Body of pancreas (tissue), 4 donors: Measurements from ENCODE around the gene REC114.

Experiments
- POLR2A ChIP-seq, 3 donors: fragments of 450-650 bp; IDR thresholded peaks; one replicate each; pipeline ENCODE4 v1.6.1; 2016; ENCODE audit warnings: antibody characterized with exemption in 3 of 3, mild to moderate bottlenecking in 2 of 3
- TF ChIP-seq, protein P1 (sequence below), 7 experiments: fragments of 450-650 bp in 4 of 7; fragments of 200-600 bp in 3 of 7; sonication (generic) in 3 of 7; IDR thresholded peaks; one replicate each; pipeline ENCODE4 v1.5.1; 2016 to 2019; ENCODE audit warnings: antibody characterized with exemption in 7 of 7

- TF ChIP-seq, protein P1, sequence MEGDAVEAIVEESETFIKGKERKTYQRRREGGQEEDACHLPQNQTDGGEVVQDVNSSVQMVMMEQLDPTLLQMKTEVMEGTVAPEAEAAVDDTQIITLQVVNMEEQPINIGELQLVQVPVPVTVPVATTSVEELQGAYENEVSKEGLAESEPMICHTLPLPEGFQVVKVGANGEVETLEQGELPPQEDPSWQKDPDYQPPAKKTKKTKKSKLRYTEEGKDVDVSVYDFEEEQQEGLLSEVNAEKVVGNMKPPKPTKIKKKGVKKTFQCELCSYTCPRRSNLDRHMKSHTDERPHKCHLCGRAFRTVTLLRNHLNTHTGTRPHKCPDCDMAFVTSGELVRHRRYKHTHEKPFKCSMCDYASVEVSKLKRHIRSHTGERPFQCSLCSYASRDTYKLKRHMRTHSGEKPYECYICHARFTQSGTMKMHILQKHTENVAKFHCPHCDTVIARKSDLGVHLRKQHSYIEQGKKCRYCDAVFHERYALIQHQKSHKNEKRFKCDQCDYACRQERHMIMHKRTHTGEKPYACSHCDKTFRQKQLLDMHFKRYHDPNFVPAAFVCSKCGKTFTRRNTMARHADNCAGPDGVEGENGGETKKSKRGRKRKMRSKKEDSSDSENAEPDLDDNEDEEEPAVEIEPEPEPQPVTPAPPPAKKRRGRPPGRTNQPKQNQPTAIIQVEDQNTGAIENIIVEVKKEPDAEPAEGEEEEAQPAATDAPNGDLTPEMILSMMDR (IDR thresholded peaks at IDR 0.05), result no peak
- no peak for TF ChIP-seq POLR2A (IDR thresholded peaks at IDR 0.05)
These were observed 44.1 kb upstream of the REC114 start for GRCh38 chr15:73398861-73399260.
